SK-N-SH treated with all-trans-retinoic acid at 6 μM for 48 hours (cell line): Measurements from ENCODE around the gene MSX1.

Source experiments
- ARNTL ChIP-seq: fragments of 450-650 bp; formaldehyde crosslinking; IDR thresholded peaks from 2 replicates; pipeline ENCODE4 v1.5.0; 2020; ENCODE audit warnings: low read depth, mild to moderate bottlenecking, moderate library complexity, borderline replicate concordance
- BACH2 ChIP-seq: fragments of 250-450 bp; sonication (Bioruptor Pico); IDR thresholded peaks from 2 replicates; pipeline ENCODE4 v1.9.0; 2021; ENCODE audit warnings: mild to moderate bottlenecking, borderline replicate concordance
- CREB5 ChIP-seq: fragments of 250-450 bp; sonication (Bioruptor Pico); IDR thresholded peaks from 2 replicates; pipeline ENCODE4 v1.5.1; 2020; ENCODE audit warnings: low read depth, mild to moderate bottlenecking, moderate library complexity
- CSRNP3 ChIP-seq: fragments of 250-450 bp; sonication (Bioruptor Pico); IDR thresholded peaks from 2 replicates; pipeline ENCODE4 v1.5.1; 2021; ENCODE audit warnings: mild to moderate bottlenecking, moderate library complexity
- ESRRG ChIP-seq: fragments of 250-450 bp; sonication (Bioruptor Pico); IDR thresholded peaks from 2 replicates; pipeline ENCODE4 v1.6.1; 2021; ENCODE audit warnings: mild to moderate bottlenecking
- GLIS3 ChIP-seq: fragments of 250-450 bp; sonication (Bioruptor Pico); IDR thresholded peaks from 2 replicates; pipeline ENCODE4 v1.5.0; 2020; ENCODE audit warnings: mild to moderate bottlenecking, moderate library complexity
- PATZ1 ChIP-seq: fragments of 250-450 bp; sonication (Bioruptor Pico); IDR thresholded peaks from 2 replicates; pipeline ENCODE4 v1.8.0; 2020; ENCODE audit warnings: mild to moderate bottlenecking, moderate library complexity, borderline replicate concordance
- POU6F1 ChIP-seq: fragments of 250-450 bp; sonication (Bioruptor Pico); IDR thresholded peaks from 2 replicates; pipeline ENCODE4 v1.8.0; 2021; ENCODE audit warnings: low read depth, mild to moderate bottlenecking, moderate library complexity, borderline replicate concordance
- RARB ChIP-seq: fragments of 250-450 bp; sonication (Bioruptor Pico); IDR thresholded peaks from 2 replicates; pipeline ENCODE4 v1.8.0; 2021; ENCODE audit warnings: mild to moderate bottlenecking, moderate library complexity
- SNAI2 ChIP-seq: fragments of 250-450 bp; sonication (Bioruptor Pico); IDR thresholded peaks from 2 replicates; pipeline ENCODE4 v1.5.0; 2020; ENCODE audit warnings: mild to moderate bottlenecking, moderate library complexity
- TSHZ2 ChIP-seq: fragments of 250-450 bp; sonication (Bioruptor Pico); IDR thresholded peaks from 2 replicates; pipeline ENCODE4 v1.5.0; 2020; ENCODE audit warnings: mild to moderate bottlenecking, moderate library complexity
- ZFP30 ChIP-seq: fragments of 450-650 bp; formaldehyde crosslinking; IDR thresholded peaks from 2 replicates; pipeline ENCODE4 v1.5.0; 2022; ENCODE audit warnings: mild to moderate bottlenecking, moderate library complexity
- ZNF70 ChIP-seq: fragments of 450-650 bp; formaldehyde crosslinking; IDR thresholded peaks from 2 replicates; pipeline ENCODE4 v1.5.0; 2020; ENCODE audit warnings: mild to moderate bottlenecking, moderate library complexity
- ZNF8 ChIP-seq: fragments of 450-650 bp; formaldehyde crosslinking; IDR thresholded peaks from 2 replicates; pipeline ENCODE4 v1.5.0; 2020; ENCODE audit warnings: mild to moderate bottlenecking, moderate library complexity

- no peak for TF ChIP-seq ZFP30 (CRISPR knock-in tag)
- no peak for TF ChIP-seq TSHZ2 (CRISPR knock-in tag)
- TF ChIP-seq ZNF70 (CRISPR knock-in tag), result no peak
- TF ChIP-seq ARNTL (CRISPR knock-in tag), result no peak
- no peak for TF ChIP-seq BACH2 (CRISPR knock-in tag)
- TF ChIP-seq PATZ1 (CRISPR knock-in tag), result no peak
- no peak for TF ChIP-seq SNAI2 (CRISPR knock-in tag)
- no peak for TF ChIP-seq CSRNP3 (CRISPR knock-in tag)
- TF ChIP-seq ESRRG (CRISPR knock-in tag), result no peak
- TF ChIP-seq ZNF8 (CRISPR knock-in tag), result no peak
- TF ChIP-seq RARB, result no peak
- no peak for TF ChIP-seq POU6F1 (CRISPR knock-in tag)
- TF ChIP-seq CREB5 (CRISPR knock-in tag), result no peak
- no peak for TF ChIP-seq GLIS3 (CRISPR knock-in tag)
Measured at GRCh38 chr4:4869731-4870571, 10.5 kb downstream of the MSX1 start.
